PC-9 (cell line): ENCODE results near the gene PPARA. TPM values are rescaled to one million over a fixed set of nuclear protein-coding genes. Genes with fewer than 3 reads are reported as not detected.

Experiments used
- BruUV-seq: library from RNA; stranded (reverse); fragments of 400-500 nt; replicated peaks from 2 replicates; lab custom pipeline; 2021; lab: Mats Ljungman, UMichigan
- CTCF ChIA-PET: fragments of 300-600 bp; sonication (Branson Sonifier 250); formaldehyde crosslinking; loops from one replicate; lab custom pipeline; 2022; ENCODE audit warnings: antibody characterized with exemption; lab: Charles Lee
- POLR2A ChIA-PET: fragments of 300-600 bp; sonication (Branson Sonifier 250); formaldehyde crosslinking; loops from one replicate; lab custom pipeline; 2022; ENCODE audit warnings: antibody characterized with exemption; ENCODE audit not compliant: unreplicated experiment; lab: Charles Lee
- DNase-seq, 2 experiments: peaks; one replicate each; pipeline versions ENCODE4 v3.0.0 to v3.0.0-alpha.2; 2015 to 2022; ENCODE audit warnings: mixed read lengths in 1 of 2
- H2AFZ ChIP-seq: fragments of 200-600 bp; sonication (generic); 2 replicates; pipeline ENCODE4 v1.8.1; 2017; ENCODE audit warnings: antibody characterized with exemption
- H3F3A ChIP-seq: fragments of 200-600 bp; sonication (generic); 2 replicates; pipeline ENCODE4 v1.8.1; 2017; ENCODE audit warnings: antibody characterized with exemption, mild to moderate bottlenecking, low read depth; ENCODE audit not compliant: insufficient read depth
- H3K27ac ChIP-seq: fragments of 200-600 bp; sonication (generic); 2 replicates; pipeline ENCODE4 v1.6.1; 2016; ENCODE audit warnings: mixed run types
- H3K27me3 ChIP-seq: fragments of 200-600 bp; sonication (generic); 2 replicates; pipeline ENCODE4 v1.6.1; 2016; ENCODE audit warnings: low read depth, mixed run types; ENCODE audit not compliant: insufficient read depth
- H3K36me3 ChIP-seq: fragments of 200-600 bp; sonication (generic); 2 replicates; pipeline ENCODE4 v1.6.1; 2016; ENCODE audit warnings: low read depth, mixed run types
- H3K4me1 ChIP-seq: fragments of 200-600 bp; sonication (generic); replicated peaks from 2 replicates; pipeline ENCODE4 v1.6.1; 2016; ENCODE audit warnings: mixed run types; ENCODE audit not compliant: insufficient read depth
- H3K4me2 ChIP-seq: fragments of 200-600 bp; sonication (generic); 2 replicates; pipeline ENCODE4 v1.6.1; 2017; ENCODE audit warnings: mixed run types
- H3K4me3 ChIP-seq: fragments of 200-600 bp; sonication (generic); 2 replicates; pipeline ENCODE4 v1.6.1; 2016; ENCODE audit warnings: mixed run types
- H3K79me2 ChIP-seq: fragments of 200-600 bp; sonication (generic); 2 replicates; pipeline ENCODE4 v1.6.1; 2017; ENCODE audit warnings: low read depth, mixed run types
- H3K9me2 ChIP-seq: fragments of 200-600 bp; sonication (generic); 2 replicates; pipeline ENCODE4 v1.8.1; 2017; ENCODE audit warnings: mild to moderate bottlenecking; ENCODE audit not compliant: insufficient read depth
- H3K9me3 ChIP-seq: fragments of 200-600 bp; sonication (generic); 2 replicates; pipeline ENCODE4 v1.8.1; 2016; ENCODE audit warnings: low read depth; ENCODE audit not compliant: insufficient read depth
- H4K20me1 ChIP-seq: fragments of 200-600 bp; sonication (generic); 2 replicates; pipeline ENCODE4 v1.8.1; 2017; ENCODE audit not compliant: insufficient read depth
- EZH2 ChIP-seq: fragments of 200-600 bp; sonication (generic); IDR thresholded peaks from 2 replicates; pipeline ENCODE4 v1.8.0; 2017; ENCODE audit warnings: antibody characterized with exemption, low read depth
- intact Hi-C: fragments of 100-400 bp; cut with micrococcal nuclease; formaldehyde crosslinking; loops from one replicate; pipeline ENCODE4 v1.10.0; 2022; ENCODE audit not compliant: unreplicated experiment
- total RNA-seq: library from RNA; stranded (reverse); gene quantifications from 2 replicates; pipeline ENCODE4 v1.2.3, GENCODE V29; 2021
- TF ChIP-seq, protein P1 (sequence below): fragments of 200-600 bp; sonication (generic); conservative IDR thresholded peaks from 2 replicates; pipeline ENCODE4 v1.6.1; 2017; ENCODE audit warnings: mixed run types, antibody characterized with exemption, mild to moderate bottlenecking, moderate library complexity

PPARA gene
- total RNA-seq, 1 experiment from 2014 or later: 43.9 TPM

DNA sequence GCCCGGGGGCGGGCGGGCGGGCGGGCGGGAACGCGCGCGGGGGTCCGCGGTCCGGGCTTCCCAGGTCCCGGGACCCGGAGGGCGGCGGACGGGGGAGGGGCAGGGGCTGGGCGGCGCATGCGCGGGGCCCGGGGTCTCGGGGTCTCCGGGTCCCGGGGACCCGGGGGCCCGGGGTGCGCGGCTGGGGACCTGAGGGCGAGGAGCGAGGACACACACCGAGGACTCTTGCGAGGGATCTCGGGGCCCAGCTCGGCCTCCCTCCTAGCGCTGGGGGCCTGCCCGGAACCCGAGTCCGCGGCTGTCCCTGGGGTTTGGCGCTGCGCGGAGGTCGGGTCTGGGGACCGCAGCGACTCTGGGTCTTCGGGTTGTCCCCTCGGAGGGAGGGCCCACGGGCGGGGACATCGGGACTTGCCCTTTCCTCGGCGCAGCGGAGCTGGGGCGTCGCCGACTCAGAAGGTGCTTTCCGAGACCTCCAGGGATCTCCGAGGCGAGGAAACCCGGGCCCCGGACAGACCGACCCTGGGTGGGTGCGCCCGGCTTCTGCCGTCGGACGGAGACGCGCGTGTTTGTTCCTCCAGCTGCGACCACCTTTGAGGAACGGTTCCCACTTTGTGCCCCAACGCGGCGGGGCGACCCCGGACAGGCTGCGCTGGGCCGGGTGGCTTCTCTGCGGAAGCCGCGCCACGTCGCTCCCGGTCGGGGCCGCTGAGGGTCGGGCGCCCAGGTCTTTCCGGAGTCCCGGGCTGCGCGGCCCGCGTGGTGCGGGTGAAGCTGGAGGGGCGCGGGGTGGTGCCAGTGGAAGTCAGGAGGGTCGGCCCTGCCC is 540 bp downstream of the PPARA start:
- intact Hi-C loops: loop anchor here (2.0 to 10.0 kb wide), 2 partner anchors 84 to 146 kb away; partner anchors contain the start of gene GTSE1
- Histone ChIP-seq H3K9me2 (no peaks in the 10 kb centered on the region), H3K27ac (no peak overlapping the region), H4K20me1 (peaks cover 5% of the 10 kb centered on the region; the same call in 1 of the 2 replicates), H3K4me1 (peaks cover 20% of the 10 kb centered on the region), H3K79me2 (0 out of 2 replicates have a peak, but pooled peaks cover 5% of the 10 kb centered on the region), H3K27me3 (peaks cover 7% of the 10 kb centered on the region; the same call in 1 of the 2 replicates), H3K4me3 (peak overlapping the region; percentile 90), H2AFZ (peak overlapping the region; percentile 94), H3F3A (peaks cover 31% of the 10 kb centered on the region; the same call in 1 of the 2 replicates), H3K4me2 (peak overlapping the region; percentile 88), H3K36me3 (no peaks in the 10 kb centered on the region), H3K9me3 (no peaks in the 10 kb centered on the region)
- ChIA-PET POLR2A (interaction anchor here (0.6 kb wide), 1 partner anchor 139 kb away, joined by 19 read pairs; no protein-coding TSS in a partner anchor), CTCF (no interaction called here)
- peak in 1 of 2 experiments; percentile 43 for DNase-seq
- no peak for TF ChIP-seq EZH2
- TF ChIP-seq, protein P1, sequence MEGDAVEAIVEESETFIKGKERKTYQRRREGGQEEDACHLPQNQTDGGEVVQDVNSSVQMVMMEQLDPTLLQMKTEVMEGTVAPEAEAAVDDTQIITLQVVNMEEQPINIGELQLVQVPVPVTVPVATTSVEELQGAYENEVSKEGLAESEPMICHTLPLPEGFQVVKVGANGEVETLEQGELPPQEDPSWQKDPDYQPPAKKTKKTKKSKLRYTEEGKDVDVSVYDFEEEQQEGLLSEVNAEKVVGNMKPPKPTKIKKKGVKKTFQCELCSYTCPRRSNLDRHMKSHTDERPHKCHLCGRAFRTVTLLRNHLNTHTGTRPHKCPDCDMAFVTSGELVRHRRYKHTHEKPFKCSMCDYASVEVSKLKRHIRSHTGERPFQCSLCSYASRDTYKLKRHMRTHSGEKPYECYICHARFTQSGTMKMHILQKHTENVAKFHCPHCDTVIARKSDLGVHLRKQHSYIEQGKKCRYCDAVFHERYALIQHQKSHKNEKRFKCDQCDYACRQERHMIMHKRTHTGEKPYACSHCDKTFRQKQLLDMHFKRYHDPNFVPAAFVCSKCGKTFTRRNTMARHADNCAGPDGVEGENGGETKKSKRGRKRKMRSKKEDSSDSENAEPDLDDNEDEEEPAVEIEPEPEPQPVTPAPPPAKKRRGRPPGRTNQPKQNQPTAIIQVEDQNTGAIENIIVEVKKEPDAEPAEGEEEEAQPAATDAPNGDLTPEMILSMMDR: no peak
- no TSS peak for BruUV-seq

DNA sequence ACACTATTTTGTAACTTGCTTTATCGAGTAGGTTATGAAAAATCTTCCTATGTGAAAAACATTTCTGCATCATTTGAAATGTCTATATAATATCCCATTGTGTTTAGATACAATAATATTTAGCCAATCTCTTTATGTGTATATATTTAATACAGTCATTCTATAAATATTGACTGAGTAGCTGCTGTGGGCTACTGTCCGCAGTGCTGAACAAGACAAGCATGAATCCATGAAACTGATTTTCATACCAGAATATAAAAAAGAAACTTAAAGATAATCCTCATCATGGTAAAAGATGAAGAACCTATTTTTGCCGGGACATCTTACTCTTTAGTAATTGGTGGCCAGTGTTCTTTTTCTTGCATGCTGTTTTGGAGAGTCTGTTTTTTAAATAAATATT is 3.6 kb downstream of the PPARA start:
- H4K20me1 ChIP-seq: peaks cover 5% of the 10 kb centered on the region; the same call in 1 of the 2 replicates
- no peak overlapping the region for H3K4me3 ChIP-seq
- peaks cover 6% of the 10 kb centered on the region; the same call in 1 of the 2 replicates for H3K27me3 ChIP-seq
- H3K27ac ChIP-seq: no peak overlapping the region
- DNase-seq: no peak
- H3K4me2 ChIP-seq: no peak overlapping the region
- intact Hi-C loops: loop anchor here (10.0 kb wide), 1 partner anchor 81 kb away; no protein-coding TSS in a partner anchor
- no peaks in the 10 kb centered on the region for H3K9me3 ChIP-seq
- no peak overlapping the region for H2AFZ ChIP-seq
- no TSS peak for BruUV-seq
- H3K9me2 ChIP-seq: no peaks in the 10 kb centered on the region
- ChIA-PET CTCF (interaction anchor here (0.6 kb wide), 1 partner anchor 151 kb away, joined by 3 read pairs; no protein-coding TSS in a partner anchor), POLR2A (no interaction called here)
- TF ChIP-seq, protein P1: no peak
- TF ChIP-seq EZH2: no peak
- H3K36me3 ChIP-seq: no peaks in the 10 kb centered on the region
- H3K79me2 ChIP-seq: 0 out of 2 replicates have a peak, but pooled peaks cover 5% of the 10 kb centered on the region
- peaks cover 14% of the 10 kb centered on the region for H3K4me1 ChIP-seq
- peaks cover 21% of the 10 kb centered on the region; the same call in 1 of the 2 replicates for H3F3A ChIP-seq

GRCh38 chr22:46156031-46156430 is 5.7 kb downstream of the PPARA start:
- Histone ChIP-seq H3K36me3 (no peaks in the 10 kb centered on the region), H3K79me2 (0 out of 2 replicates have a peak, but pooled peaks cover 5% of the 10 kb centered on the region), H3K9me2 (no peaks in the 10 kb centered on the region), H3K4me3 (no peak overlapping the region), H4K20me1 (peaks cover 9% of the 10 kb centered on the region; the same call in 1 of the 2 replicates), H2AFZ (no peak overlapping the region), H3F3A (peaks cover 20% of the 10 kb centered on the region; the same call in 1 of the 2 replicates), H3K9me3 (no peaks in the 10 kb centered on the region), H3K4me1 (peaks cover 9% of the 10 kb centered on the region), H3K4me2 (no peak overlapping the region), H3K27me3 (no peaks in the 10 kb centered on the region), H3K27ac (no peak overlapping the region)
- POLR2A ChIA-PET: interaction anchor here (0.7 kb wide), 1 partner anchor 32 kb away, joined by 4 read pairs; no protein-coding TSS in a partner anchor
- no peak for DNase-seq
- intact Hi-C loops: loop anchor here (10.0 kb wide), 1 partner anchor 79 kb away; no protein-coding TSS in a partner anchor
- no peak for TF ChIP-seq EZH2
- TF ChIP-seq, protein P1: no peak
- CTCF ChIA-PET: no interaction called here
- BruUV-seq: no TSS peak
